HepG2 (cell line): ENCODE measurements around the gene MRPL28. TPM values are rescaled to one million over a fixed set of nuclear protein-coding genes. Genes with fewer than 3 reads are reported as not detected.

Source experiments
- BRCA1 ChIP-seq: sonication (generic); formaldehyde crosslinking; IDR thresholded peaks from 2 replicates; pipeline ENCODE4 v1.4.0; 2020; ENCODE audit warnings: missing genetic modification reagents
- CREBL2 ChIP-seq: sonication (generic); formaldehyde crosslinking; IDR thresholded peaks from 2 replicates; pipeline ENCODE4 v1.8.1; 2023; ENCODE audit warnings: missing genetic modification reagents, mild to moderate bottlenecking, borderline replicate concordance
- EZH2 ChIP-seq: conservative IDR thresholded peaks from 2 replicates; pipeline ENCODE4 v1.6.1; 2012; ENCODE audit warnings: mild to moderate bottlenecking, low read depth, low read length, moderate library complexity
- GATAD1 ChIP-seq: IDR thresholded peaks from 2 replicates; pipeline ENCODE4 v1.6.1; 2016; ENCODE audit warnings: missing genetic modification reagents, missing compliant biosample characterization
- GTF3A ChIP-seq: sonication (generic); formaldehyde crosslinking; conservative IDR thresholded peaks from 2 replicates; pipeline ENCODE4 v1.4.0; 2020; ENCODE audit warnings: mild to moderate bottlenecking, missing genetic modification reagents
- KMT2B ChIP-seq: IDR thresholded peaks from 2 replicates; pipeline ENCODE4 v1.6.1; 2016; ENCODE audit warnings: missing genetic modification reagents, missing compliant biosample characterization
- NFE2L1 ChIP-seq: sonication (generic); formaldehyde crosslinking; IDR thresholded peaks from 2 replicates; pipeline ENCODE4 v1.4.0; 2020; ENCODE audit warnings: missing genetic modification reagents, mild to moderate bottlenecking, borderline replicate concordance
- PATZ1 ChIP-seq: sonication (generic); formaldehyde crosslinking; IDR thresholded peaks from 2 replicates; pipeline ENCODE4 v1.4.0; 2020; ENCODE audit warnings: missing genetic modification reagents
- PBX3 ChIP-seq: sonication (generic); formaldehyde crosslinking; IDR thresholded peaks from 2 replicates; pipeline ENCODE4 v1.8.1; 2023; ENCODE audit warnings: missing genetic modification reagents, inconsistent platforms, borderline replicate concordance
- RXRA ChIP-seq: sonication (generic); formaldehyde crosslinking; IDR thresholded peaks from 2 replicates; pipeline ENCODE4 v1.5.1; 2020; ENCODE audit warnings: missing genetic modification reagents
- ZMAT3 ChIP-seq: sonication (generic); formaldehyde crosslinking; conservative IDR thresholded peaks from 2 replicates; pipeline ENCODE4 v1.7.0; 2021; ENCODE audit warnings: missing genetic modification reagents
- ZNF441 ChIP-seq: sonication (generic); formaldehyde crosslinking; IDR thresholded peaks from 2 replicates; pipeline ENCODE4 v1.7.0; 2021; ENCODE audit warnings: missing genetic modification reagents, borderline replicate concordance
- ZNF484 ChIP-seq: sonication (generic); formaldehyde crosslinking; IDR thresholded peaks from 2 replicates; pipeline ENCODE4 v1.5.1; 2020; ENCODE audit warnings: mild to moderate bottlenecking, low read depth, missing genetic modification reagents, borderline replicate concordance
- polyA plus RNA-seq, 8 experiments: library from polyadenylated mRNA; depleted of rRNA in 3 of 8; stranded (reverse) in 7 of 8; unstranded in 1 of 8; fragments of >200 nt; fragmentation: Illumina TruSeq in 4 of 8; extraction: Trizol in 4 of 8; gene quantifications; 2 replicates each; pipeline versions ENCODE4 v1.2.1 to v1.2.3, GENCODE V29; 2011 to 2016; ENCODE audit warnings: low read depth in 4 of 8, missing spikeins in 1 of 8, mixed read lengths in 1 of 8; ENCODE audit not compliant: insufficient read depth in 1 of 8
- total RNA-seq, 5 experiments: library from RNA; depleted of rRNA; stranded (reverse); fragments of >200 nt; fragmentation: Illumina TruSeq; extraction: Trizol; gene quantifications; 2 replicates each; pipeline ENCODE4 v1.2.3, GENCODE V29; 2016; ENCODE audit warnings: low read depth in 1 of 5
- TF ChIP-seq, protein P1 (sequence below): sonication (generic); formaldehyde crosslinking; IDR thresholded peaks from 2 replicates; pipeline ENCODE4 v1.5.0; 2020; ENCODE audit warnings: mild to moderate bottlenecking, missing genetic modification reagents
- TF ChIP-seq, protein P2 (sequence below): sonication (generic); formaldehyde crosslinking; IDR thresholded peaks from 2 replicates; pipeline ENCODE4 v1.4.0; 2020; ENCODE audit warnings: mild to moderate bottlenecking, missing genetic modification reagents
- TF ChIP-seq, protein P3 (sequence below): IDR thresholded peaks from 2 replicates; pipeline ENCODE4 v1.6.1; 2018; ENCODE audit warnings: missing genetic modification reagents
- TF ChIP-seq, protein P4 (sequence below): sonication (generic); formaldehyde crosslinking; IDR thresholded peaks from 2 replicates; pipeline ENCODE4 v1.5.0; 2020; ENCODE audit warnings: missing genetic modification reagents

The MRPL28 gene
- total and polyA plus RNA-seq, 2 of the 13 experiments (the other 11 are each of a cell fraction or from before 2014, with no cell fraction given) = 114 to 135 TPM

- TF ChIP-seq, protein P1, sequence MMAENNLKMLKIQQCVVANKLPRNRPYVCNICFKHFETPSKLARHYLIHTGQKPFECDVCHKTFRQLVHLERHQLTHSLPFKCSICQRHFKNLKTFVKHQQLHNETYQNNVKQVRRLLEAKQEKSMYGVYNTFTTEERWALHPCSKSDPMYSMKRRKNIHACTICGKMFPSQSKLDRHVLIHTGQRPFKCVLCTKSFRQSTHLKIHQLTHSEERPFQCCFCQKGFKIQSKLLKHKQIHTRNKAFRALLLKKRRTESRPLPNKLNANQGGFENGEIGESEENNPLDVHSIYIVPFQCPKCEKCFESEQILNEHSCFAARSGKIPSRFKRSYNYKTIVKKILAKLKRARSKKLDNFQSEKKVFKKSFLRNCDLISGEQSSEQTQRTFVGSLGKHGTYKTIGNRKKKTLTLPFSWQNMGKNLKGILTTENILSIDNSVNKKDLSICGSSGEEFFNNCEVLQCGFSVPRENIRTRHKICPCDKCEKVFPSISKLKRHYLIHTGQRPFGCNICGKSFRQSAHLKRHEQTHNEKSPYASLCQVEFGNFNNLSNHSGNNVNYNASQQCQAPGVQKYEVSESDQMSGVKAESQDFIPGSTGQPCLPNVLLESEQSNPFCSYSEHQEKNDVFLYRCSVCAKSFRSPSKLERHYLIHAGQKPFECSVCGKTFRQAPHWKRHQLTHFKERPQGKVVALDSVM (CRISPR knock-in tag) = no peak
- TF ChIP-seq, protein P2, sequence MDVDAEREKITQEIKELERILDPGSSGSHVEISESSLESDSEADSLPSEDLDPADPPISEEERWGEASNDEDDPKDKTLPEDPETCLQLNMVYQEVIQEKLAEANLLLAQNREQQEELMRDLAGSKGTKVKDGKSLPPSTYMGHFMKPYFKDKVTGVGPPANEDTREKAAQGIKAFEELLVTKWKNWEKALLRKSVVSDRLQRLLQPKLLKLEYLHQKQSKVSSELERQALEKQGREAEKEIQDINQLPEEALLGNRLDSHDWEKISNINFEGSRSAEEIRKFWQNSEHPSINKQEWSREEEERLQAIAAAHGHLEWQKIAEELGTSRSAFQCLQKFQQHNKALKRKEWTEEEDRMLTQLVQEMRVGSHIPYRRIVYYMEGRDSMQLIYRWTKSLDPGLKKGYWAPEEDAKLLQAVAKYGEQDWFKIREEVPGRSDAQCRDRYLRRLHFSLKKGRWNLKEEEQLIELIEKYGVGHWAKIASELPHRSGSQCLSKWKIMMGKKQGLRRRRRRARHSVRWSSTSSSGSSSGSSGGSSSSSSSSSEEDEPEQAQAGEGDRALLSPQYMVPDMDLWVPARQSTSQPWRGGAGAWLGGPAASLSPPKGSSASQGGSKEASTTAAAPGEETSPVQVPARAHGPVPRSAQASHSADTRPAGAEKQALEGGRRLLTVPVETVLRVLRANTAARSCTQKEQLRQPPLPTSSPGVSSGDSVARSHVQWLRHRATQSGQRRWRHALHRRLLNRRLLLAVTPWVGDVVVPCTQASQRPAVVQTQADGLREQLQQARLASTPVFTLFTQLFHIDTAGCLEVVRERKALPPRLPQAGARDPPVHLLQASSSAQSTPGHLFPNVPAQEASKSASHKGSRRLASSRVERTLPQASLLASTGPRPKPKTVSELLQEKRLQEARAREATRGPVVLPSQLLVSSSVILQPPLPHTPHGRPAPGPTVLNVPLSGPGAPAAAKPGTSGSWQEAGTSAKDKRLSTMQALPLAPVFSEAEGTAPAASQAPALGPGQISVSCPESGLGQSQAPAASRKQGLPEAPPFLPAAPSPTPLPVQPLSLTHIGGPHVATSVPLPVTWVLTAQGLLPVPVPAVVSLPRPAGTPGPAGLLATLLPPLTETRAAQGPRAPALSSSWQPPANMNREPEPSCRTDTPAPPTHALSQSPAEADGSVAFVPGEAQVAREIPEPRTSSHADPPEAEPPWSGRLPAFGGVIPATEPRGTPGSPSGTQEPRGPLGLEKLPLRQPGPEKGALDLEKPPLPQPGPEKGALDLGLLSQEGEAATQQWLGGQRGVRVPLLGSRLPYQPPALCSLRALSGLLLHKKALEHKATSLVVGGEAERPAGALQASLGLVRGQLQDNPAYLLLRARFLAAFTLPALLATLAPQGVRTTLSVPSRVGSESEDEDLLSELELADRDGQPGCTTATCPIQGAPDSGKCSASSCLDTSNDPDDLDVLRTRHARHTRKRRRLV = no peak
- TF ChIP-seq BRCA1 (no peak), KMT2B (CRISPR knock-in tag) (0 out of 2 replicates have a peak, but pooled peaks have one; percentile 35), NFE2L1 (no peak), CREBL2 (CRISPR knock-in tag) (no peak), GATAD1 (CRISPR knock-in tag) (peak; percentile 68), PBX3 (CRISPR knock-in tag) (peak; percentile 56; the same call in 1 of the 2 replicates), PATZ1 (CRISPR knock-in tag) (peak; percentile 53; the same call in 1 of the 2 replicates), ZNF484 (CRISPR knock-in tag) (no peak), ZMAT3 (CRISPR knock-in tag) (no peak), RXRA (CRISPR knock-in tag) (no peak), GTF3A (no peak), ZNF441 (CRISPR knock-in tag) (no peak), EZH2 (no peak)
- TF ChIP-seq, protein P3, sequence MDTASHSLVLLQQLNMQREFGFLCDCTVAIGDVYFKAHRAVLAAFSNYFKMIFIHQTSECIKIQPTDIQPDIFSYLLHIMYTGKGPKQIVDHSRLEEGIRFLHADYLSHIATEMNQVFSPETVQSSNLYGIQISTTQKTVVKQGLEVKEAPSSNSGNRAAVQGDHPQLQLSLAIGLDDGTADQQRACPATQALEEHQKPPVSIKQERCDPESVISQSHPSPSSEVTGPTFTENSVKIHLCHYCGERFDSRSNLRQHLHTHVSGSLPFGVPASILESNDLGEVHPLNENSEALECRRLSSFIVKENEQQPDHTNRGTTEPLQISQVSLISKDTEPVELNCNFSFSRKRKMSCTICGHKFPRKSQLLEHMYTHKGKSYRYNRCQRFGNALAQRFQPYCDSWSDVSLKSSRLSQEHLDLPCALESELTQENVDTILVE (CRISPR knock-in tag) = no peak
- TF ChIP-seq, protein P4, sequence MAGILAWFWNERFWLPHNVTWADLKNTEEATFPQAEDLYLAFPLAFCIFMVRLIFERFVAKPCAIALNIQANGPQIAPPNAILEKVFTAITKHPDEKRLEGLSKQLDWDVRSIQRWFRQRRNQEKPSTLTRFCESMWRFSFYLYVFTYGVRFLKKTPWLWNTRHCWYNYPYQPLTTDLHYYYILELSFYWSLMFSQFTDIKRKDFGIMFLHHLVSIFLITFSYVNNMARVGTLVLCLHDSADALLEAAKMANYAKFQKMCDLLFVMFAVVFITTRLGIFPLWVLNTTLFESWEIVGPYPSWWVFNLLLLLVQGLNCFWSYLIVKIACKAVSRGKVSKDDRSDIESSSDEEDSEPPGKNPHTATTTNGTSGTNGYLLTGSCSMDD (CRISPR knock-in tag) = no peak
These were observed at the start of gene MRPL28 (continued) for GRCh38 chr16:370443-370842.
